ENCODE results near the gene FANCD2. TPM values are rescaled to one million over a fixed set of nuclear protein-coding genes. Genes with fewer than 3 reads are reported as not detected.

Gene FANCD2
- total and polyA plus RNA-seq, 12 donors, result 0.48 to 14.5 (median 2.5) TPM

GRCh38 chr3:10149226-10149625 lies 123.0 kb downstream of the FANCD2 start:
- peaks cover 0 to 50% of the 10 kb centered on the region in 2 donors for H3K36me3 ChIP-seq (replicated peaks in 1 of 2)
- H3K4me1 ChIP-seq (replicated peaks in 1 of 2), result peaks cover 0 to 10% of the 10 kb centered on the region in 2 donors
- 84 to 96% (median 90%) methylated on average over 3 to 8 of the region's 8 CpGs for WGBS, 4 donors

GRCh38 chr3:10150987-10151386 lies 124.8 kb downstream of the FANCD2 start:
- WGBS, 4 donors, result 73 to 86% (median 78%) methylated on average over 6 of the region's 6 CpGs
- H3K4me3 ChIP-seq, result no peak overlapping the region
- intact Hi-C loops (cut with DNase I), result no loop called here
- no peaks in the 10 kb centered on the region for H3K4me1 ChIP-seq (replicated peaks in 1 of 2)
- no peak for DNase-seq
- no peaks in the 10 kb centered on the region for H3K27me3 ChIP-seq
- TF ChIP-seq CTCF (IDR thresholded peaks at IDR 0.05) (no peak), POLR2A (IDR thresholded peaks at IDR 0.05) (no peak)
- H3K9me3 ChIP-seq (replicated peaks in 1 of 3), result no peaks in the 10 kb centered on the region
- H3K36me3 ChIP-seq (replicated peaks in 1 of 2), result peaks cover 0 to 50% of the 10 kb centered on the region in 2 donors
- no peak overlapping the region for H3K27ac ChIP-seq

More at GRCh38 chr3:10149226-10149625, 123.0 kb downstream of the FANCD2 start:
- Histone ChIP-seq H3K9me3 (replicated peaks in 1 of 3) (no peaks in the 10 kb centered on the region), H3K27me3 (no peaks in the 10 kb centered on the region), H3K27ac (no peak overlapping the region), H3K4me3 (no peak overlapping the region)
- intact Hi-C loops (cut with DNase I), result loop anchor here in 1 of 2 donors (10.0 kb wide), 1 partner anchor 304 kb away; the partner anchor contains the start of gene RPUSD3
- TF ChIP-seq CTCF (IDR thresholded peaks at IDR 0.05) (no peak), POLR2A (IDR thresholded peaks at IDR 0.05) (no peak)
- peak in 1 of 7 donors; percentile 16 for DNase-seq

Small RNA genes within 50 kb of the gene (small RNA-seq; reads per million reads assigned to genes)
- gene CYCSP10 (0 reads per million in 2 donors), gene RNU6-670P (0 reads per million in 2 donors)

Other genes with a start within 250 kb of the FANCD2 start
- gene TADA3, start 234.0 kb upstream of the FANCD2 start, total RNA-seq, result 100 to 1,000 TPM in 5 of 9 donors, 10 to 100 TPM in 4; 59.1 to 148 (median 114) TPM
- gene TADA3, start 234.0 kb upstream of the FANCD2 start, polyA plus RNA-seq, result 100 to 1,000 TPM in 2 of 3 donors, 10 to 100 TPM in 1; 49.7 to 133 (median 117) TPM
- gene ARPC4, start 233.4 kb upstream of the FANCD2 start, total RNA-seq, result 100 to 1,000 TPM; 138 to 249 (median 180) TPM
- 100 to 1,000 TPM in 1 of 3 donors, 10 to 100 TPM in 2; 75.8 to 140 (median 77.4) TPM for gene ARPC4, start 233.4 kb upstream of the FANCD2 start, polyA plus RNA-seq
- 10 to 100 TPM; 13.8 to 68.0 (median 39.5) TPM for gene TTLL3, start 216.2 kb upstream of the FANCD2 start, total RNA-seq
- gene TTLL3, start 216.2 kb upstream of the FANCD2 start, polyA plus RNA-seq, result 100 to 1,000 TPM in 2 of 3 donors, 10 to 100 TPM in 1; 10.1 to 214 (median 146) TPM
- gene RPUSD3, start 182.4 kb upstream of the FANCD2 start, total RNA-seq, result 100 to 1,000 TPM in 1 of 9 donors, 10 to 100 TPM in 8; 21.5 to 116 (median 50.8) TPM
- 10 to 100 TPM; 27.7 to 47.9 (median 35.1) TPM for gene RPUSD3, start 182.4 kb upstream of the FANCD2 start, polyA plus RNA-seq
- gene CIDEC, start 146.2 kb upstream of the FANCD2 start, total RNA-seq, result 1 to 10 TPM in 5 of 9 donors, under 1 TPM in 3, not detected in 1; 0.22 to 5.9 (median 1.2) TPM
- gene CIDEC, start 146.2 kb upstream of the FANCD2 start, polyA plus RNA-seq, result 100 to 1,000 TPM in 1 of 3 donors, 1 to 10 TPM in 1, under 1 TPM in 1; 0.38 to 108 (median 3.9) TPM
- gene JAGN1, start 135.8 kb upstream of the FANCD2 start, total RNA-seq, result 100 to 1,000 TPM in 2 of 9 donors, 10 to 100 TPM in 7; 47.2 to 116 (median 60.9) TPM
- gene JAGN1, start 135.8 kb upstream of the FANCD2 start, polyA plus RNA-seq, result 10 to 100 TPM; 31.4 to 69.7 (median 58.2) TPM
- 1 to 10 TPM in 6 of 9 donors, under 1 TPM in 3; 0.22 to 3.3 (median 1.4) TPM for gene IL17RE, start 123.6 kb upstream of the FANCD2 start, total RNA-seq
- gene IL17RE, start 123.6 kb upstream of the FANCD2 start, polyA plus RNA-seq, result 1 to 10 TPM in 2 of 3 donors, under 1 TPM in 1; 0.51 to 4.3 (median 2.3) TPM
- gene IL17RC, start 109.3 kb upstream of the FANCD2 start, total RNA-seq, result 100 to 1,000 TPM in 2 of 9 donors, 10 to 100 TPM in 7; 24.7 to 141 (median 89.8) TPM
- gene IL17RC, start 109.3 kb upstream of the FANCD2 start, polyA plus RNA-seq, result 100 to 1,000 TPM in 2 of 3 donors, 10 to 100 TPM in 1; 20.5 to 283 (median 208) TPM
- gene CRELD1, start 92.6 kb upstream of the FANCD2 start, total RNA-seq, result 10 to 100 TPM; 28.8 to 95.4 (median 45.1) TPM
- gene CRELD1, start 92.6 kb upstream of the FANCD2 start, polyA plus RNA-seq, result 100 to 1,000 TPM in 1 of 3 donors, 10 to 100 TPM in 2; 30.2 to 137 (median 66.3) TPM
- 1 to 10 TPM in 7 of 9 donors, under 1 TPM in 2; 0.30 to 6.4 (median 3.3) TPM for gene PRRT3, start 74.0 kb upstream of the FANCD2 start, total RNA-seq
- gene PRRT3, start 74.0 kb upstream of the FANCD2 start, polyA plus RNA-seq, result 1 to 10 TPM; 2.2 to 2.9 (median 2.5) TPM
- gene EMC3, start 39.6 kb upstream of the FANCD2 start, total RNA-seq, result 100 to 1,000 TPM in 6 of 9 donors, 10 to 100 TPM in 3; 49.9 to 141 (median 111) TPM
- 100 to 1,000 TPM in 1 of 3 donors, 10 to 100 TPM in 2; 11.3 to 191 (median 37.6) TPM for gene EMC3, start 39.6 kb upstream of the FANCD2 start, polyA plus RNA-seq
- not detected for gene FANCD2OS, start 81.8 kb downstream of the FANCD2 start, total RNA-seq
- not detected for gene FANCD2OS, start 81.8 kb downstream of the FANCD2 start, polyA plus RNA-seq
- gene BRK1, start 89.2 kb downstream of the FANCD2 start, total RNA-seq, result 100 to 1,000 TPM in 6 of 9 donors, 10 to 100 TPM in 3; 41.7 to 161 (median 109) TPM
- 100 to 1,000 TPM in 1 of 3 donors, 10 to 100 TPM in 2; 78.2 to 171 (median 94.1) TPM for gene BRK1, start 89.2 kb downstream of the FANCD2 start, polyA plus RNA-seq
- 10 to 100 TPM; 27.9 to 59.7 (median 43.8) TPM for gene VHL, start 115.3 kb downstream of the FANCD2 start, total RNA-seq
- 10 to 100 TPM; 22.3 to 29.9 (median 28.4) TPM for gene VHL, start 115.3 kb downstream of the FANCD2 start, polyA plus RNA-seq
- gene IRAK2, start 138.5 kb downstream of the FANCD2 start, total RNA-seq, result 1 to 10 TPM; 2.5 to 8.7 (median 6.2) TPM
- gene IRAK2, start 138.5 kb downstream of the FANCD2 start, polyA plus RNA-seq, result 1 to 10 TPM; 2.1 to 3.7 (median 2.3) TPM
- gene TATDN2, start 222.0 kb downstream of the FANCD2 start, total RNA-seq, result 10 to 100 TPM; 10.0 to 34.8 (median 24.2) TPM
- gene TATDN2, start 222.0 kb downstream of the FANCD2 start, polyA plus RNA-seq, result 10 to 100 TPM; 14.9 to 22.6 (median 16.7) TPM